Measurements from ENCODE around the gene AFF2.
"Not testable (repeated sequence)": the region's sequence is repeated elsewhere in the genome, so short reads cannot be mapped to it uniquely, and the experiment has no call there.

Gene AFF2

DNA sequence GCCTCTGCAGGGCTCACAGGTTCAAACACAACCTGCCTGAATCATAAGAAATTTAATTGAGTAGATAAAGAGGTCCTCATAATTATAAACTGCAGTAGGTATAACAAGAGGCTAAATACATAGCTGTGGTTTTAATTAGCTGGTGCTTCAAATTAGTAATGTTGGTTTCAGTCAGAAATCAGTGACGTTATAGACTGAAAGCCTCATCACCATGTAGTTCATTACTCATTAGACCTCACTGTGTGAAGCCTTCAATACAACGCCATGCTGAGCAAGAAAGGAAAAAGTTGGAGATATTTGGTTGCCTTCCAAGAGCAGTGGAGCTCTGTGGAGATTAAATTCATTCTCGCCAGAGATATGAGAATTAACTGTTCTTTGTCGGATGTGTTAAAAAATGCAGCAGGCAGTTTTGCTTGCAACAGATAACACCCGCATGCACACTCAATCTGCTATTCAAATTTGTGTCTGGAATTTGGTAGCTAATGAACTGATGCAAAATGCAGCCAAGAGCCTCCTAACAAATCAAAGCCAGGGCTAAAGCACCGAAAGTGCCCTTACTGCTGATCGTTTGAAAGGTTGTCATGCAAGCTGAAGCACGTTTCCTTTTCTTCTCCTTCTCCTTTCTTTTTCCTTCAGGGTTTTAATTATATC lies 148.9 kb downstream of the AFF2 start:
- no peak for DNase-seq

DNA sequence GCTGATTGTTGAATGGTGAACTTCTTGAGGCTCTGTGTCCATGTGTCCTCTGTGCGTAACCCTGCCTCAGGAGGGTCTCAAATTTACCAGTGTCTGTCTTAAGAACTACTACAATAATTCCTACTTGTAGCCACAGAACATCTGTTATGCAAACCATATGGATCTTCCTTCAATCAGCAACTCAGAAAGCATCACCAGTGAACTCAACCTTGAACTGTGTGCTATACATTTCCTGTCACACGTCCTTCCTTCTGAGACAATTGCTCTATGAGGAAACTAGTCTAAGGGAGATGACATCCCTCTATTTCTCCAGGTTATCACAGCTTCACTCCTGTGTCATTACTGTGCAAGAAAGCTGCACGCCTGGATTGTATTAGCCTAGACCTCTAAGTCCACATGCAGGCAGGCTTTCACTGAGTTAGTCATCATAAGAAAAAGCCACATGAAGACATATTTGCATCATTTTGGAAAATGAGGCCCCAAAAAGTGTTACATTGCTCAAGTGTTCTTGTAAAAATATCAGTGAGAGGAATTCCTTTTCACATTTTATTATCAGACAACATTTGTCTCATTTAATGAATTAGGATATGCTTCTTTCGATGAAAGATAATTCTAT lies 157.8 kb downstream of the AFF2 start:
- no peak for DNase-seq

DNA sequence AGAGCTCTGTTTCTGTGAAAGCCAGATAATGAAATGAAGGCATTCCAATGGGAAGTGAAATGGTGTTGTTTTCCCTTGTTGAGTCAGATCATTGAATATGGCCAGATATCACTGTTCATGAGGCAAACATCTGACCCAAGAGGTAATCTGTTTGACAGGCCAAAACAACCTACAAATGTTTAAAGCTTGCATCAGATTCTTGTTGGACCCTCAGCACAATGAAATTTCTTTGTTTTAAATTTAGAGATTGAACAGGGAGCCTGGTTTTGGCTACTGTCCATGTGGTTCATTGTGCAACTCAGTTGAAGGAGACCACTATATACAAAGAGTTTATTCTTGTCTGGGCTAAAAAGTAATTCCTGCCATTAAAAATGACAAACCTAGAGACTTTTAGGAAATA lies 159.1 kb downstream of the AFF2 start:
- no peak for DNase-seq

DNA sequence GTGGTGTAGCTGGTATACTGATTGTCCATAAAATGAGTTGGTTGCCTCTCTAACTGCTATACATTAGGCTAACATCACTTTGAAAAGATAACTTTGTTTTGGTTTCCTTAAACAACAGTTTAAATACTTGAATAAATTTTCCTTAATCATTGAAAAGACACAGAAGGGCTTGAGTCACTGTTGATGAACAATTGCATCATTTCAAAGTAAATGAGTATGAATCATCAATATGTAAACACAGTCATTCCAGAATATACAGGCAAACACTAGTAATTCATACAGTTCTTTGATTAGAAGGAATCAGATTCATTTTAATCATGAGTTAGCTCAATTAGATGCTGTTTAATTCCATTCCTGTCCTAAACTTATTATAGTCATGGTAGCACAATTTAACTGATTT lies 160.6 kb downstream of the AFF2 start:
- DNase-seq: no peak

DNA sequence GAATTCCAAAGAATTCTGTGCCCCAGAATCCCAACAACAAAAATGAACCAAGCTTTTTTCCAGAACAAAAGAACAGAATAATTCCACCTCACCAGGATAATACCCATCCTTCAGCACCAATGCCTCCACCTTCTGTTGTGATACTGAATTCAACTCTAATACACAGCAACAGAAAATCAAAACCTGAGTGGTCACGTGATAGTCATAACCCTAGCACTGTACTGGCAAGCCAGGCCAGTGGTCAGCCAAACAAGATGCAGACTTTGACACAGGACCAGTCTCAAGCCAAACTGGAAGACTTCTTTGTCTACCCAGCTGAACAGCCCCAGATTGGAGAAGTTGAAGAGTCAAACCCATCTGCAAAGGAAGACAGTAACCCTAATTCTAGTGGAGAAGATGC lies 161.6 kb downstream of the AFF2 start:
- DNase-seq: no peak

DNA sequence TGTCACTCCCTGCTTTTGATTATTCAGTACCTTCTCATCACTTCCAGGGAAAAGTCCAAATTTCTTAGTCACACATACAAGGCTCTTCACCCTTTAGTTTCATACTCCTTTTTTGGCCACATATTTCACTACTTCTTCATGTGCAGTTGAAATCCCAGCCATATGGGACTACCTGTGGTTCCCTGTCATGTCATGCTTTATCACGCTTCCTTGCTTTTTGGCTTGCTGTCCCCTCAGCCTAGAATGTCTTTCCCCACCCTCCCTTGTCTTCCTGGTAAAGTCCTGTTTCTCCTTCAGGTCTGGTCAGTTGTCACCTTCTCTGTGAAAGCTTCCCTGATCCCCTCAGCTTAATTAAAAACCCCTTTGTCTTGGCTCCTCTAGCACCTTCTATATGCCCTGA lies 163.8 kb downstream of the AFF2 start:
- DNase-seq: no peak

DNA sequence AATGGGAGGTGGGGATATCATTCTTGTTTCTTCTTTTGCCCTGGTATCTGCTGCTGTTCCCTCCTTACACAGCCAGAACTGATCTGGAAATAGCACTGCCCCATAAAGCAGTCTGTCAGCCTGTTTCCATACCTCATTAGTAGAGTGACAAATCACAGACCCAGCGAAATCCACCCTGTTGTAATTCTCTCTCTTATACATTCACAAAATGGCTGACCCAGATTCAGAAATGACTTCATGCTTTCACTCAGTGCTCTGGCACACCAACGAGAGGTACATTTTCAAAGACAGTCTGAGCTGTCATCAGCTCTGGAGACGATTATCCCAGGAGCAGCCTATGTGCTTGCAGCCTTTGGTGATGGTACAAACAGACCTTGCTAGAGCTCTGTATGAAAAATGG lies 164.6 kb downstream of the AFF2 start:
- DNase-seq: no peak

DNA sequence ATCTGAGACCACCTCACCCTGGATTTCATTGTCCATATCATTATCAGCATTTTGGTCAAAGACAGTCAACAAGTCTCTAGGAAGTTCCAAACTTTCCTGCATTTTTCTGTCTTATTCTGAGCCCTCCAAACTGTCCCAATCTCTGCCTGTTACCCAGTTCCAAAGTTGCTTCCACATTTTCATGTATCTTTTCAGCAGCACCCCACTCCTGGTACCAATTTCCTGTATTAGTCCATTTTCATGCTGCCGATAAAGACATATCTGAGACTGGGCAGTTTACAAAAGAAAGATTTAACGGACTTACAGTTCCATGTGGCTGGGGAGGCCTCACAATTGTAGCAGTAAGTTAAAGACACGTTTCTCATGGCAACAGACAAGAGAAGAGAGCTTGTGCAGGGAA lies 168.8 kb downstream of the AFF2 start:
- not testable (repeated sequence) for DNase-seq

DNA sequence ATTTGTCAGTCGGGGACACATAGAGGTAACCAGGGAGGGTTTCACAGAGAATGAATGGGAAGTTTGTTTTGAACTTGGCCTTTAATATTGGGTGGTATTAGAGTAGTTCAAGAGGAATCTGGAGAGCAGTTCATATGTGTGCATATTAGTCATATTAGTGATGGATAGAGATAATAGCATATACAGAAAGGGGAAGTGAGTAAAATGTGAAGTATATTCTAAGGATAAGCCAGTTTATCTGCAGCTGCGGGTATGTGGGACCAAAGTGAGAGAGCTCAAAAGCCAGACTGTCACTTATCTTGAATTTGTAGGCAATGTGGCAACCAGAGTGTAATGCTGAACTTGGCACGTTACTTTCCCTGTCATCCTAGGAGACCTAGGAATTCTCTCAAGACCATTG lies 169.9 kb downstream of the AFF2 start:
- no peak for DNase-seq

DNA sequence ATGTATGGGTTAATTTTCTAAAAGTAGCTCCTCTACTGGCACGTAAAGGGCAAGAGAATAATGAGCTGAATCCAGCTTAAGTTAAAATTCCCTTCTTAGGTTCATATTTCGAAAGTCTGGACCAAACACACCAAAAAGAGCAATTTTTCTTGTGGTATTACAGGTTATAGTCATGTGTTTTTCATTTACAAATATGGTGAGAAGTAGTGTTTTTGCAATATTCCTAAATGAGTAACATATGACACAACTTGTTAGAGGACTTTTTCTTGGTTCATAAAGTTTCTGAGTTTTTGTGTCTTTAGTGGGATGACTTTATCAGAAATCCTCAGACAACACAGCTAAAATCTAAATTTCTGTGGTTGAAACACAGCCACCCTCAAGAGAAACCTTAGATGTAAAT lies 172.1 kb downstream of the AFF2 start:
- no peak for DNase-seq

DNA sequence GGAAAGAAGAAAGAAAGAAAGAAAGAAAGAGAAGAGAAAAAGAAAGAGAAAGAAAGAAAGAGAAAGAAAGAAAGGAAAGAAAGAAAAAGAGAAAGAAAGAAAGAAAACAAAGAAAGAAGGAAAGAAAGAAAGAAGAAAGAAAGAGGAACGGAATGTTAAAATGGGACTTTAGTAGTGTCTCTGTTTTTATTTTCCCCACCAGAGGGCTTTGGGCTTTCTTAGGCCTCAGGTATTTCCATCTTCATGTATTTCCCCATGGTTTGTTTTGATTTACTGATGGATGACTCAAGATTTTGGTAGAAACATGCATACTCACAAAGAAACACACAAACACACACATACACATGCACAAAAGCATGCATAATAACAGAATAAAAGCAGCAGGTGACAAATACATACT lies 181.2 kb downstream of the AFF2 start:
- no peak for DNase-seq

DNA sequence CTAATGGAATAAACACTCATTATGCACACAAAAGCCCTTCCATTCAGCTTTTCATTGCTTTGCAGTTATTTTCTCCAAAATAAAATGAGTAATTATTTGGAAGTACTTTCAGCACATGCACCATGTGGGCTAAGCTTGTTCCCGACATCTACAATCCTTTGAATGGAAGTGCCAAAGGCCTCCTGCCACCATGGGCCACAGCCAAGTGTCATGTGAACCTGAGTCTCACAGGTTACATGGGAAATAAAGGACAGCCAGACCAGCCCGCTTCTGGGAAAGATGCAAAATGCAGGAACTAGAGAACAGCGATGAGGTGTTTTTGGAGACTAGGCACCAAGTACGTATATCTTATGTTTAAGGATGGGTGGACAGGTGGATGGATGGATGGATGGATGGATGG lies 181.8 kb downstream of the AFF2 start:
- no peak for DNase-seq

DNA sequence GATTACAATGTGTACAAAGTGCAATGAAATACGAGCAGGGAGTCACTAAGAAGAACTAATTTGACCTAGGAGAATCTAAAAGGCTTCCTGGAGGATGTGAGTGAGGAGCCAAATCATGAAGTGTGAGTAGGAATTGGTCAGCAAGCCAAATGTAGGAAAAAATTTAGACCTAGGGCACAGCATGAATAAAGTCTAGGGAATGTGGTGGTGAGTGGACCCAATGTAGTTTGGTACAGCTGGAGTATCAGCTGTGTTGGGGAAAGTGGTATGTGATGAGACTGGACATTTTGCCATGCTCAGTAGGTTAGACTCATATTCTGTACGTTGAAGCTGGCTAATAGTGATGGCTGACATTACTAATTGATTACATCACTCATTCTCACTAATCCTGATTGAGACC lies 191.0 kb downstream of the AFF2 start:
- DNase-seq: no peak

DNA sequence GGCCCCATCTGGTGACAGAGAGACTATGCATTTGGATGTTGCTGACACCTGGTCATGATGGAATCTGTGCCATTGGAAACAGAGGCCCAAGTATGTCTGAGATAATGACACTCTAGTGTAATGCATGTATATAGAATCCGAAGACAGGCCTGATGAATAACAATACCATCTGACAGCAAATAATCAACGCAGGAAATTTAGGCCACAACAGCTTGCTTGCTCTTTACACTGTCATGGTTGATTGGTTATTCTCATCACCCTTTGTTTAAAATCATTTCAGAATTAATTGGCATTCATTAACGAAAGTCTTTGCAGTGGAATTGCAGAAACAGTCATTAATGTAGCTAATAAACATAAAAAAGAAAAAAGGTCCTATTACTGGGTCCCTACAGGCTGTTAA lies 194.8 kb downstream of the AFF2 start:
- no peak for DNase-seq

DNA sequence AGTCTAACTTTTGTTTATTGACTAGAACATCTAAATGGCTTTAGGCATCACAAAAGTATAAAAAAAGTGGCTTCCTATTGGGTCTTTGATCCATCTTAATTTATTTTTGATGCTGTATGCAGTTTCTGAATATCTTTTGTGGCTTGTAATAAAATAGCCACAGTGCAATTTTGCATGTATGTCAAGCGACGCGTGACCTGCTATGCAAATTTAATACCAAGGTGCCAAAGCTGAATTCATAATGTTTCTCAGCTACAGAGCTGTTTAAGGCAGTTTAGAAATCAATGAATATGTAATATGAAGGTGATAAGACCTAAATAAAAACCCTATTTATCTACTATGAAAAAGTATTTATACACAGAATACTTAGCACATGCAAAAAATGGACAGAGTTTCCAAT lies 197.8 kb downstream of the AFF2 start:
- DNase-seq: no peak

DNA sequence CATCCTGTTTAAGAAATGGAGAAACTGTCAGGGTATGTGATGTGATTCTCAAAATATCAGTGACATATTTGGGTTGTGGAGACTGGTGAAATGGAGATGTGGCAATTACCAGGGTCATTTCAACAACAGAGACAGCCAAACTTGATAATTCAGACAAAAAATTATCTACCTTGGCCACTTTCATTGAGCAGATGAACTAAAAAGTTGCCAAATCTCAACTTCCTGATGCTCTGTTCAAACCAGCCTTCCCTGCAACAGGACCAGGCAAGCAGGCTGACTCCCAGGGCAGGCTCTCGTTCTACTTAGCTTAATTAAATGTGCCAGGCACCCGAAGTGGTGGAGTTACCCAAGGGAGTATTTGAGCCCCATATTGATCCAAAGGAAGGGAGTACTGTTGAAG lies 199.6 kb downstream of the AFF2 start:
- no peak for DNase-seq

DNA sequence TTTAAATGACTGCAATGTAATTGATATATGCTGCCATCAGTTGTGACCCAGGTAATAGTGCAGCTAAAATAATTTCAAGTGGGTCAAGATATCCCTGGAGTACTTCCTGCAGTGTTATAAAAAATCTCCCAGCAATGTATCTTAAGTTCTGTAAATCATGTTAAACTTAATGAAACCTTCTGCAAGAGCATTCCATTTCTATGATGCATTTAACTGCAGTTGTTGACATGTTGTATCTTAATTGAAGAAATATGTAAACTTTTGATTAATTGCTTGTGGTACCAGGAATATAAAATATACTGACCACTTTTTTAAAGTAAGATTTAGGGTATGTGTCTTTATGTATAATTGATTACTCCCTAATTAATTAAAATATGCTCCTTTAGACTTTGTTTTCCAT lies 213.6 kb downstream of the AFF2 start:
- no peak for DNase-seq

DNA sequence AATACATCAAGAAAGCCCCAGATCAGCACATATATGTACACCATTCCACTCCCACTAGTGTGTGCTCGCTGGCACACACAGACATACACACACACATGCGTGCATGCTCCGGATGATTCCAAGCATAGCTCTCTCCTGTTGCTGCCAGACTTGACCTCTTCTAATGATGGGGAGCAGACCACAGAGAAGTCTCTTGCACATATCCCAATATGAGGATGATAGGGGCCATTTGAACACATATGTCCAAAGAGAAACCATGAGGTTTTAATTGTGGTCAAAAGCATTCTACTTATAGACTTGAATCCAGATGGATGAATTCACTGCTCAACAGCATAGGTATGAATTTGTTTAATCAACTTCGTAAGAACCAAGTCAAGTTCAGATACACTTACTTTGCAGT lies 214.9 kb downstream of the AFF2 start:
- DNase-seq: no peak

DNA sequence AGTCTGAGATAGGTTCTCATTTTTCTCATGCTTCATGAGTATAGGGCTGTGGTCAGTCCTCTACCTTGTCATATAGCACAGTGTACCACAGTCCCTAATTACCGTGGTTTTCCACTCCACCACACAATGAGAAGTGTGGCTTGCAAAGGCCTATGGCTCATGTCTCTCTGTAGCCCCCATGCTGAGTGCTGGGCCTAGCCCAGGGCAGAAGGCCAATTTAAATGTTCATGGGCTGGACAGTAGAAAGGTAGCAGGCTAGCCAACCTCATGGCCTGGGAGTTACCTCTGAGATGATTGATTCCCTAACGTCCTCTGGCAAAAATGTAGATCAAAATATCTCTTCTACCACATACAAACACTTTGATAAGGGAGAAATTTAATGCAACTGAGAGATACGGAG lies 222.5 kb downstream of the AFF2 start:
- DNase-seq: no peak

DNA sequence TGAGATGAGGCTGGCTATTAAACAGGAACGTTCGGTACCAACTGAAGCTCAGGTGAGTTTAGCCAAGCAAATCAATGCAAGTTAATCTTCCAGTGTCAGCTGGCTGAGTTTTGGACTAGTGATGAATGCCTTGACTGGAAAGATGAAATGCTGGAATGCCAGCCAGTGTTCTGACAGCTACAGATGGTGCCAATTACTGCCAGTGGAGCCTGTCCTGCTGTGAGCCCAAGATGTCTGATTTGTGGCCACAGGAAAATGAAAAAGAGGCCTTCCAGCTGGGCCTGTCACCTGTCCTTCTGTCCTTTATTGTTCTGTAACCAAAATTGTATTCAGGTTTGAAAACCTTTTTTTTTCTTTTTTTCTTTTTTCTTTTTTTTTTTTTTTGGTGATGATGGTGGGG lies 223.1 kb downstream of the AFF2 start:
- no peak for DNase-seq

DNA sequence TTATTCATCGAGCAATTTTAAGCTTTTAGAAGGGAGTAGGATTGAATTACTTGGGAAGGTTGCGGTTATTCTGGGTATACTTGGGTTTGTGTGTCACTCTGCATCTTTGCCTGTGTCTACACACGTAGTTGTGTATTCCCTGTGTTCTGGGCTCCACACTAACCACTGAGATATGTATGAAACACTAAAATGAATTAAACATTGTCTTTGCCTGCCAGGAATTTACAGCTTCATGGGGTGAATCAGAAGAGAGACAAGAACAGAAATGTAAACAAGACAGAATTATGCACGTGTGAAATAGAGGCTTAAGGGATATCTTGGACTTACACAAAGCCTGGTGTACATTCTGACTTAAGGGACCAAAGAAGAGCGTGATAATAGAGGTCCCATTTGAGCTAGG lies 228.5 kb downstream of the AFF2 start:
- no peak for DNase-seq

DNA sequence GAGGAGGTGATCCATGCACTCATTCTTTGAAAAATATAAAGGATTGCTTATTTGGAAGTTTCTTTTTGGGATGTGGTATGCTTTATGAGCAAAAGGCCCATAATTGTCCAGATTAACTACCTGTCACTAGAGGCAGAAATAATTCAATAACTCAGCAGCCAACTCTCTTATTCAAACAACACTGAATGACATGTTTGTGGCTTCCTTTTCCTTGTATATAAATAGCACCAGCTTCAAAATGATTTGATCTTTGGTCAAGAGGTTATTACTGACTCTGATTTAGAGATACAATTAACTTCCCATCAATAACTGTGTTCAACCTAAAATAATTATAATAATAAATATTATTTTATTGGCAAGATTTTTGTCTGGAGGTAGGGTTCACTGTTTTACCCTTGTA lies 232.3 kb downstream of the AFF2 start:
- DNase-seq: no peak

DNA sequence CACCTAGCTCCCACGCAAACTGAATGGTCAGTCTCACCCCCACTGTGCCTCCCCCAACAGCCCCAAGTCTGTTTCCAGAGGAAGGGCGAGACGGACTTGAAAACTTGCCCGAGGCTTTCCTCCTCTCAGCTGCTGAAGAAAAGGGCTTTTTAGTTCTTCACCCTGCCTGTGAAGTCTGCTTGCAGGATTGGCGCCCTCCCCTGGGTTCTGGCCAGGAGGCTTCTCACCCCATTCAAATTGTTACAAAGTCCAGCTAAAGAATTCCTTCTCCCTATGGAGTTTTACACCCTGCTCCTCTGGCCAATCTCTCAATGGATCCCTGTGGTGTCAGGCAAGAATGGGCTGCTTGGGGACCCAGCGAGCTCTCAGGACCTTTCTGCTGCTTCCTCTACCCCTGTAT lies 241.0 kb downstream of the AFF2 start:
- no peak for DNase-seq

DNA sequence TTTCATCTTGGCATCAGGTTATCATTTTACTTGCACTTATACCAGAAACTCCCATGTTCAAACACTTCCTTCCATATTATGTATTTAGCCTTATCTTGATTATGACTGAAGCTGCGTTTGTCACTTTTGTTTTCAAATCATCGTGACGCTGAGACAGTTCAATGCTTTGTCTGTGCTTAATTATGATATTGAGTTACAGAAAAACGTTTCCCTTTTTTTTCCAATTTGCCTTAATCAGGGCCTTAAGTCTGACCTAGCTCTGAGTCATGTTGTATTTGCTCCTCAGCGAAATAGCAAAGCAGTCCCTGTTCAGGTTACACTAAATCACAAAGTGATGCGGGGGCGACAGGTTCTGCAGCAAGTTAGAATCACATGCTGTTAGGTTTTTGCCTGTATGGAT lies 254.7 kb downstream of the AFF2 start:
- DNase-seq: no peak

DNA sequence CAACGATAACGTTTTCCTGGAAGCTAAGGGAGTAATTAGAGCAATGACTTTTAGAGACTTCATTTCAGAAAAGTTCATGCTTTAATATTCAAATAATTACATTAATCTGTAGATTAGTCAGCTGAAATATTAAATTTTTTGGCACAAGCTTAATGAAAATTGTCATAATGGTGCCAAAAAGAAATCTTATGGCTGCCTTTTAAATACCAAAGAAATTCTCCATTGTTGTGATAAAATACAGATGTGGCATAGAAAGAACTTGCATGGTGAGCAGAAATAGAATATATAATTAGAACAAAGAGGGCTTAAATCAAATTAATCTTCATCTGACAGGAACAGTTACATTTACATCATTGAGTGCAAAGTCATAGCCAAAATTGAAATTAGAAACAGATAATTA lies 263.5 kb downstream of the AFF2 start:
- no peak for DNase-seq

DNA sequence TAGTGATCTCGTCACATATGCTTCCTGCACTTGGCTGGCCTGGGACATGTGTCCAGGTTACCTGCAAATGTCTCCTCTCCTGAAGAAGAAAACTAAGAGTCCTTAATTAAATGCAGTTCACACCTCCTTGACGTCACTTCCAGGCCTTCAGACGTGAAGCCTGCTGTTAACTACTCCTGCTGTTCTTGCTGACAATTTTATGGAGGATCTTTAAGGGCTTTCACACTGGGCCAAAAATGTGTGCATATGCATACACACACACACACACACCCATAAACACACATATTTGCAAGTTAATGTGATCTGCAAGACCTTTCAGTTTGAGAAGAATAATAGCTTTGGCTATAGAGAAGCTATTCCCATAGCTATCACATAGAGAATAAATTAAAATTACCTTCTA lies 267.9 kb downstream of the AFF2 start:
- no peak for DNase-seq
